ENCODE measurements around the gene POLR1A. TPM values are rescaled to one million over a fixed set of nuclear protein-coding genes. Genes with fewer than 3 reads are reported as not detected.

The POLR1A gene
- total RNA-seq, 1 experiment from 2014 or later, result 33.1 TPM

DNA sequence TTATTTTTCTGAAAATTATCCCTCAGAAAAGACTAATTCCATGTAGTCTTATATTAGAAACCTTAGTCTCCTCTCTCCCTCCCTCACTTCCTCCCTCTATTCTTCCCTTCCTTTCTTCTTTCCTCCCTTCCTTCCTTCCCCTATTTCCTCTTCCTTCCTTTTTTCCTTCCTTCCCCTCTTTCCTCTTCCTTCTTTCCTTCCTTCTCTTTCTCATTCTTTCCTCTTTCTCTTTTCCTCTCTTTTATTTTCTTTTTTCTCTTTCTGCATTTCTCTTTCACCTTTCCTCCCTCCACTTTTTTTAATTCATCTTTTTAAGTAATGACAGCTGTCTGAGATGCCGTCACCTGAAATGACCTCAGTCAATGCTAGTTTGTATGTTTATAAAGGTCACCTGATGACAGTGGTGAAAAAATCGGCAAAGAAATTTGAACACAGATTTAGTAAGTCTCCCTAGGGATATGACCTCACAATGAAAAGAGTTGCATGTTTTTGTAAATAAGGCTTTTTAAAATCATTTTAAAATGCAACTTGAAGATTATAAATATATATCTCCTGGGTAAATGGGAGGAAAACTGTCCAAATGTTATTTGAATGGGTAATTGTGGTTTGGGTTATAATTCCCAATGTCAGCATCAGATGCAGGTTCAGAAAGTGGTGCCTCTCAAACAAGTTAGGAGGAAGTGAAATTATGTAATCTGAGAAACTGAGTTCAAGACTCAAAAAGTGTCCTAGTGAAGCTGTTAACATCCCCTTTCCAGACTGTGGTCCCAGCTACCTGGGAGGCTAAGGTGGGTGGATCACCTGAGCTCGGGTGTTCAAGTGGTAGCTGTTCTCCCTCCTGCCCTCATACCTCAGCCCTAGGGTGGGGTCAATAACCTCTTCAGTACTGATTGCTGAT lies 126.6 kb downstream of the POLR1A start:
- DNase-seq (ENCODE audit: low spot score), result no peak

DNA sequence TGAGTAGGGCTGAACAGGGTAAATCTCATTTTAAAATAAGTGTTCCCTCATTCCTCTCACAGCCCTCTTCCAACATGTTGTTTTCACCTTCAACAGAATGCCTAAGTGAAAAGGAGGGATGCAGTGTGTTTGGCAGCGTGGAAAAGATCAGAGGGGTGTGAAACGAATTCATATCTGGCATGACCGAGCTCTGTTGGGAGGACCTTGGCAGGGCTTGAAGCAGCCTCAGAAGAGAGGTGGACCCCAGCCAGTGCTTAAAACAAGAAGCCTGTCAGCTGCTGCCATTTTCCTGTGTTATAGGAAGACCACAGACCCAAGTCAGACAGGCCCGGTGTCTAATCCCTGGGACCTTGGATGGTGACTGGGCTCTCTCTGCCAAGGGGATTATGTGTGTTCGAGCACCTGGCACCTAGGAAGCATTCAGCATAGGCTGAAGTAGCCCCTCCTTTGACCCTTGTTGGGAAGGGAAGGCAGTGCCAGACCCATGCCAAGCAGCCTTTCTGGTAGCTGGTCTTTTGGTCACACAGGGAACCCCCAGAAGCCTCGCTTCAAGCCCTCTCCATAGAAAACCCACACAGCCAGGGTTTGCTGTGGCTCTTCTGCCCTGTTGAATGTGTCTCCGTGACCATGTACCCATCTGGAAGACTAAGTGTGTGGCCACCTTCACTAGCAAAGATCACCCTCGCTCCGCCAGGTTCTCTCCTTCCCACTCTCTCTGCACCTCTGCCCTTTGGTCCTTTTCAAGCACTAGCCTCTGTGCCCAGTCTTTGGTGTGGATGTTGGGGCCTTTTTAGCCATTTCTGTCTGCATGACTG lies 129.4 kb downstream of the POLR1A start:
- DNase-seq (ENCODE audit: low spot score), result no peak

DNA sequence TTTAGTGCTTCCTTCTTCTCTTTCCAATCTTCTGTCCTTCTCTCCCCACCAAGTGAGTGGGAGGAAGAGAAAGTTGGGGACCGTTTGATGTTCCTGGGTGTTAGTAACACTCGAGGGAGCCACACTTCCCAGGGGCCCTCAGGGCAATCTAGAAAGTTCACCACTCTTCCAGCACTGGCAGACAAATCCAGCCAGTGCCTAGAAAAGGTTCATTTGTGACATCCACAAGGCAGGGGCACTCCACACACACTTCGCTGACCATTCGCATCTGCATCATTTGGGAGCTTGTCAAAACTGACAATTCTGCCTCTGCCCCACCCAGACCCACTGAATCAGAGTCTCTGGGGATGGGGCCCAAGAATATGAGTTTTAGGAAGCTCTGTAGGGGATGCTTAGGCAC lies 130.1 kb downstream of the POLR1A start:
- no peak for DNase-seq (ENCODE audit: low spot score)

DNA sequence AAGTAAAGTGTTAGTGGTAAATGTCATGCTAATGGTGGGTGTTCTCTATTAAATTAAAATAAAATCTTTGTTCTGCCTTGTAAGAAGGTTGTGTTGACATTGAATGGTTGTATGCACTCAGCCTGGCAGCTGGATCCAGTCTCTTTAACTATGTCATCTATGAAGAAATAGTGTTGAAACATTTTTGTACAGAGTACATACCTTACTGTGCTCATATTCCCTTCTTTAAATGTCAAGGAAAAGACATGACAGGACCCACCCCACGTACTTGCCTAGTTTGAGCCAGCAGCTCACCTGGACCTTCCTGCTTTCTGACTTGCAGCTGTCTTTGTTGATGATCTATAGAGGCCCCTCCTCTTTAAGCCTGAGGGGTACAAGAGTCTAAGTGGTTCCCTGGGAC lies 131.3 kb downstream of the POLR1A start:
- no peak for DNase-seq (ENCODE audit: low spot score)

DNA sequence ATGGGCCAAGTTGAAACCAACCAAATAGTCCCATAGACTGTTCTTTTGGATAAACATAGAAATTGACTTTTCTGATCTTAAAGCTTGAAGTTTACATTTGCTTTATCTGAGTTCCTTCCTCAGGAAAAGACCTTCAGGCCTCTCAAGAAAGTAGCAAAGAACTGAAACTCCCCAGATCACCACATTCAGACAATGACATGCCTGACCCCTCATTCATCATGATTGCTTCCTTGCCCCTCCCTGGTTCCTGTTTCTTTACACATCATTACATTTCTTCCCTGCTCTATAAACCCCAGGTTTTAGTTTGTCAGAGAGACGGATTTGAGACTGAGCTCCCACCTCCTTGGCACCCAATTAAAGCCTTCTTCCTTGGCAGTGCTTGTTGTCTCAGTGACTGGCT lies 133.3 kb downstream of the POLR1A start:
- DNase-seq (ENCODE audit: low spot score), result no peak

DNA sequence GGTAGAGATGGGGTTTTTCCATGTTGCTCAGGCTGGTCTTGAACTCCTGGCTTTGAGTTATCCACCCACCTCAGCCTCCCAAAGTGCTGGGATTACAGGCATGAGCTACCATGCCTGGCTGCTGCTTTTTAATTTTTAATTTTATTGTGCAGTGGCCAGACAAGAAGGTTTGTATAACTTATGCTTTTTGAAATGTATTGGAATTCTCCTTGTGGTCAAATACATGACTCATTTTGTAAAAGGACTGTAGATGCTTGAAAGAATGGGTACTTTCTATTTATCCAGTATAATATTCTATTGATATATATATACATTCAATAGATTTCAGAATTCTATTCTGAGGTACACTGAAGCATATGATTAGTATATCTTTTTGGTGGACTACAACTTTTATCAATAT lies 134.3 kb downstream of the POLR1A start:
- DNase-seq (ENCODE audit: low spot score), result no peak

Other genes with a start within 250 kb of the POLR1A start
- 18.7 and 30.0 TPM in 2 replicates for gene ST3GAL5, start 216.9 kb downstream of the POLR1A start, total RNA-seq (2014; rRNA removed; shearing (Covaris generic))
- 121 and 151 TPM in 2 replicates for gene PTCD3, start 349 bp upstream of the POLR1A start, total RNA-seq (2014; rRNA removed; shearing (Covaris generic))
- gene IMMT, start 89.6 kb upstream of the POLR1A start, total RNA-seq (2014; rRNA removed; shearing (Covaris generic)), result 83.8 and 92.7 TPM in 2 replicates
- 69.8 and 74.0 TPM in 2 replicates for gene MRPL35, start 93.6 kb upstream of the POLR1A start, total RNA-seq (2014; rRNA removed; shearing (Covaris generic))
- gene REEP1, start 231.7 kb upstream of the POLR1A start, total RNA-seq (2014; rRNA removed; shearing (Covaris generic)), result 7.8 and 10.3 TPM in 2 replicates

Data from A172 (cell line).